Brain microvascular endothelial cell (primary cell): ENCODE results near the gene AUTS2.

Experiments used
- DNase-seq: peaks from one replicate; pipeline ENCODE4 v3.0.0-alpha.2; 2020
- H3K27ac ChIP-seq: fragments of 250-450 bp; sonication (Bioruptor Pico); 2 replicates; pipeline ENCODE4 v1.5.1; 2020; ENCODE audit warnings: mild to moderate bottlenecking, moderate library complexity
- H3K27me3 ChIP-seq: fragments of 250-450 bp; sonication (Bioruptor Pico); replicated peaks from 2 replicates; pipeline ENCODE4 v1.5.1; 2020; ENCODE audit warnings: mild to moderate bottlenecking
- H3K36me3 ChIP-seq: fragments of 250-450 bp; sonication (Bioruptor Pico); replicated peaks from 2 replicates; pipeline ENCODE4 v1.5.1; 2020; ENCODE audit warnings: mild to moderate bottlenecking
- H3K4me3 ChIP-seq: 2 replicates; pipeline ENCODE4 v1.5.1; 2011; ENCODE audit warnings: low read depth, mild to moderate bottlenecking, control low read depth, low read length, moderate library complexity
- CTCF ChIP-seq: IDR thresholded peaks from 2 replicates; pipeline ENCODE4 v1.5.1; 2011; ENCODE audit warnings: low read depth, mild to moderate bottlenecking, moderate library complexity, low read length, control low read depth, inconsistent platforms; ENCODE audit errors: missing control alignments
- in situ Hi-C: cut with HindIII; loops from 2 replicates; pipeline ENCODE4 v1.10.0; 2017; ENCODE audit warnings: low sequenced_read_pairs, low pct_ligation_motif_present

AUTS2 gene

GRCh38 chr7:70738151-70738885 is 1140.0 kb downstream of the AUTS2 start:
- no peaks in the 10 kb centered on the region for H3K36me3 ChIP-seq
- H3K27ac ChIP-seq, result no peak overlapping the region
- H3K4me3 ChIP-seq, result no peak overlapping the region
- in situ Hi-C loops, result no loop called here
- no peak for TF ChIP-seq CTCF
- DNase-seq, result peak; percentile 6
- H3K27me3 ChIP-seq, result no peaks in the 10 kb centered on the region

GRCh38 chr7:70739646-70740210 is 1141.5 kb downstream of the AUTS2 start:
- H3K4me3 ChIP-seq, result no peak overlapping the region
- no peak for DNase-seq
- no peak for TF ChIP-seq CTCF
- no peaks in the 10 kb centered on the region for H3K36me3 ChIP-seq
- no peaks in the 10 kb centered on the region for H3K27me3 ChIP-seq
- H3K27ac ChIP-seq, result no peak overlapping the region
- in situ Hi-C loops, result no loop called here

- no peak overlapping the region for H3K4me3 ChIP-seq
- in situ Hi-C loops, result no loop called here
- DNase-seq, result no peak
- no peak for TF ChIP-seq CTCF
- no peaks in the 10 kb centered on the region for H3K36me3 ChIP-seq
- H3K27me3 ChIP-seq, result no peaks in the 10 kb centered on the region
- no peak overlapping the region for H3K27ac ChIP-seq
Measured at GRCh38 chr7:70741666-70742065, 1143.4 kb downstream of the AUTS2 start.

GRCh38 chr7:70743531-70744325 is 1145.5 kb downstream of the AUTS2 start:
- Histone ChIP-seq H3K27ac (no peak overlapping the region), H3K36me3 (no peaks in the 10 kb centered on the region), H3K4me3 (no peak overlapping the region), H3K27me3 (no peaks in the 10 kb centered on the region)
- no peak for DNase-seq
- no peak for TF ChIP-seq CTCF
- in situ Hi-C loops, result no loop called here

GRCh38 chr7:70744492-70744891 is 1146.2 kb downstream of the AUTS2 start:
- Histone ChIP-seq H3K36me3 (no peaks in the 10 kb centered on the region), H3K27ac (no peak overlapping the region), H3K27me3 (no peaks in the 10 kb centered on the region), H3K4me3 (no peak overlapping the region)
- in situ Hi-C loops, result no loop called here
- TF ChIP-seq CTCF, result no peak
- no peak for DNase-seq
